Loucy (cell line): ENCODE results near the gene FAR2.

Experiments
- CTCF ChIP-seq: fragments of 200-600 bp; sonication (generic); conservative IDR thresholded peaks from 2 replicates; pipeline ENCODE4 v1.5.1; 2014; ENCODE audit warnings: mild to moderate bottlenecking, antibody characterized with exemption, low read length
- EZH2phosphoT487 ChIP-seq: fragments of 200-600 bp; IDR thresholded peaks from 2 replicates; pipeline ENCODE4 v1.6.1; 2018; ENCODE audit warnings: antibody characterized with exemption, mild to moderate bottlenecking, moderate library complexity, borderline replicate concordance

GRCh38 chr12:29230800-29231560 is 81.9 kb downstream of the FAR2 start:
- TF ChIP-seq CTCF = no peak
- TF ChIP-seq EZH2phosphoT487 = no peak
